Ovary (tissue), 9 donors: ENCODE measurements around the gene TBX19. TPM values are rescaled to one million over a fixed set of nuclear protein-coding genes. Genes with fewer than 3 reads are reported as not detected.
A peak's percentile ranks its signal among the peaks of the same experiment; 100 is the strongest.

Source experiments
- DNase-seq, 5 donors: peaks; one replicate each; pipeline ENCODE4 v3.0.0-alpha.2; 2019 to 2020
- H3K27ac ChIP-seq, 2 donors: fragments of 200-600 bp; one replicate each; pipeline versions ENCODE4 v1.5.1 to v1.8.0; 2019 to 2022
- H3K27me3 ChIP-seq: fragments of 200-600 bp; one replicate; pipeline ENCODE4 v1.8.0; 2022
- H3K36me3 ChIP-seq: fragments of 200-600 bp; sonication (generic); one replicate; pipeline ENCODE4 v1.5.1; 2019
- H3K4me1 ChIP-seq: one replicate; pipeline ENCODE4 v1.8.1; 2013; ENCODE audit warnings: mild to moderate bottlenecking, moderate library complexity; ENCODE audit not compliant: insufficient read depth
- H3K4me3 ChIP-seq: fragments of 200-600 bp; sonication (generic); one replicate; pipeline ENCODE4 v1.5.1; 2017
- H3K9me3 ChIP-seq, 2 donors: fragments of 200-600 bp in 1 of 2; sonication (generic) in 1 of 2; one replicate each; pipeline versions ENCODE4 v1.5.1 to v1.8.1; 2013 to 2019; ENCODE audit warnings: mild to moderate bottlenecking in 1 of 2, moderate library complexity in 1 of 2
- EP300 ChIP-seq: sonication (generic); formaldehyde crosslinking; IDR thresholded peaks from one replicate; pipeline ENCODE4 v1.6.1; 2017; ENCODE audit warnings: antibody characterized with exemption
- POLR2A ChIP-seq: fragments of 450-650 bp; IDR thresholded peaks from one replicate; pipeline ENCODE4 v1.6.1; 2017; ENCODE audit warnings: antibody characterized with exemption, mild to moderate bottlenecking, moderate library complexity
- WGBS, 3 donors: extraction: QIAGEN DNeasy Blood & Tissue Kit in 1 of 3; methylation state at CpG; one replicate each; pipeline versions ENCODE4 v1.1.5 to v1.1.7; 2013 to 2017; 5-methylcytosine and 5-hydroxymethylcytosine counted together
- intact Hi-C, 4 donors: fragments of 100-400 bp; cut with DNase I; formaldehyde crosslinking; loops; one replicate each; pipeline versions ENCODE4 v1.11.0 to v1.15.1; 2022 to 2023
- polyA plus RNA-seq, 2 donors: library from polyadenylated mRNA; stranded (reverse); fragments of 200-250 nt in 1 of 2; fragments of 350-450 nt in 1 of 2; fragmentation: Illumina TruSeq in 1 of 2; extraction: RNeasy Lipid Tissue Mini Kit (QIAGEN cat#74804) in 1 of 2; gene quantifications; one replicate each; pipeline ENCODE4 v1.2.3, GENCODE V29; 2013 to 2014
- total RNA-seq, 7 donors: library from RNA; depleted of rRNA in 2 of 7; stranded (reverse); fragments of >200 nt in 2 of 7; fragmentation: NEBNext Ultra II Directional in 3 of 7; extraction: Animal tissue kit (Norgen Biotek cat#: 25700) in 3 of 7; gene quantifications; one replicate each; pipeline versions ENCODE4 v1.1.0 to v1.2.4, GENCODE V29; 2016 to 2023
- TF ChIP-seq, protein P1 (sequence below), 3 donors: fragments of 450-650 bp in 2 of 3; fragments of 200-600 bp in 1 of 3; IDR thresholded peaks; one replicate each; pipeline versions ENCODE4 v1.5.1 to v1.8.0; 2016 to 2022; ENCODE audit warnings: antibody characterized with exemption in 3 of 3, mild to moderate bottlenecking in 1 of 3
- donor health status: DM: no; HTN: no; CAD: no; lungs with moderate emphysema.
- donor health status: DM: no; HTN: no; CAD: no.
- donor health status: Bipolar disorder and iron deficiency.
- donor health status: DM: yes; HTN: yes; CAD: no.
- donor health status: DM: no; HTN: no; CAD: no.
- donor health status: DM: yes; HTN: yes; CAD: no.

Gene TBX19
- total and polyA plus RNA-seq, 9 donors, result 0.92 to 4.1 (median 3.7) TPM

DNA sequence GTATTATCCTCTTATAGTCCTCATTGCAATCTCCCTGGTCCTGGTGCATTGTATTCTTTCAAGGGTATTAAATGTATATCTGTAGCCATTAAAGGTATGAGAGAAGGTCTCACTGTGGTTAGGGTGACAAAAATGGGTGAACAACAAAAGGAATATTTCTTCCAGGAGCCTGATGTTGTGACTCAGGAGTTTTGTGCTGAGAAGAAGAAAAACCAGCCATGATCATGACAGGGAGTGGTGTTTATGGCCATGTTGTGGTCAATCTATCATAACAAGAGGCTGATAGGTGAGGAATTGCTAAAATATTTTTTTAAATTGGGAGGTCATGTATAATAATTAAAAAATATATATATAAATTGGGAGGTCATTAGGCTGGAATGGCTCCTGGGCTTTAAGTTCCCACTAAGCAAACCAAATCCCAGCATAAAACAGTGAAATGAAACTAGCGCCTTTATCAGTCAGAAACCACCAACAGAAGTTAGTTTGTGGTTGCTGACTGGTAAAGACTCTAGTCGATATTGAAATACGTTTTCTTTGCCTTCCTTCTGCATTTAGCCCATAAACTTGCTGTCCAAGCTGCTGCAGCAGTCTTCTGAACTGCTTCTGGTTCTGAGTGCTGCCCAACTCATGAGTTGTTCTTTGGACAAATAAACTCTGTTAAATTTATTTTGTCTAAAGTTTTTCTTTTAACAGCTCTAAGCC lies 60.3 kb downstream of the TBX19 start:
- TF ChIP-seq EP300, result no peak
- no peak for TF ChIP-seq POLR2A
- TF ChIP-seq, protein P1, sequence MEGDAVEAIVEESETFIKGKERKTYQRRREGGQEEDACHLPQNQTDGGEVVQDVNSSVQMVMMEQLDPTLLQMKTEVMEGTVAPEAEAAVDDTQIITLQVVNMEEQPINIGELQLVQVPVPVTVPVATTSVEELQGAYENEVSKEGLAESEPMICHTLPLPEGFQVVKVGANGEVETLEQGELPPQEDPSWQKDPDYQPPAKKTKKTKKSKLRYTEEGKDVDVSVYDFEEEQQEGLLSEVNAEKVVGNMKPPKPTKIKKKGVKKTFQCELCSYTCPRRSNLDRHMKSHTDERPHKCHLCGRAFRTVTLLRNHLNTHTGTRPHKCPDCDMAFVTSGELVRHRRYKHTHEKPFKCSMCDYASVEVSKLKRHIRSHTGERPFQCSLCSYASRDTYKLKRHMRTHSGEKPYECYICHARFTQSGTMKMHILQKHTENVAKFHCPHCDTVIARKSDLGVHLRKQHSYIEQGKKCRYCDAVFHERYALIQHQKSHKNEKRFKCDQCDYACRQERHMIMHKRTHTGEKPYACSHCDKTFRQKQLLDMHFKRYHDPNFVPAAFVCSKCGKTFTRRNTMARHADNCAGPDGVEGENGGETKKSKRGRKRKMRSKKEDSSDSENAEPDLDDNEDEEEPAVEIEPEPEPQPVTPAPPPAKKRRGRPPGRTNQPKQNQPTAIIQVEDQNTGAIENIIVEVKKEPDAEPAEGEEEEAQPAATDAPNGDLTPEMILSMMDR (IDR thresholded peaks at IDR 0.05), result no peak
- 80 to 91% (median 84%) methylated on average over 3 of the region's 3 CpGs for WGBS, 3 donors
- Histone ChIP-seq H3K9me3 (no peaks in the 10 kb centered on the region), H3K27me3 (no peaks in the 10 kb centered on the region), H3K27ac (no peak overlapping the region), H3K36me3 (no peaks in the 10 kb centered on the region), H3K4me3 (no peak overlapping the region), H3K4me1 (no peaks in the 10 kb centered on the region)
- no peak for DNase-seq
- intact Hi-C loops, result no loop called here

DNA sequence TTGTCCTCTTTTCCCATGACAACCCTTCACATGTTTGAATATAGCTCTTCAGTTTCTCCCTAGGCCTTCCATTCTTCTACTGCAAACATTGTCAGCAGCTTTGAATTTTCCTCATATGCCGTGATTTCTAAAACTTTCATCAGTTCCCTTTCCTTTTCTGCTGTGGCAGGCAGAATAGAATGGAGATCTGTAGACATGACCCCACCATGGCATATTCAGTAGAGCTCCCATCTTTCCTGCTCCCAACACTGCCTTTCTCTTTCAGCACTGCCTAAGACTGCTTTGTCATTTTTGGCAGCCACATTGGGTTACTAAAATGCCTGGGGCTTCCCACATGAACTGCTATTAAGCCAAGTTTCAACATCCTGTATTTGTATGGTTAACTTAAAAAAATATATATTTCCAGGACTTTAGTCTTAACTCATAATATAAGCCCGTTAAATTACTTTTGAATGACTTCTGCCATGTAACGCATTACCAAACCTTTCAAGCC lies 60.9 kb downstream of the TBX19 start:
- Histone ChIP-seq H3K27ac (no peak overlapping the region), H3K4me1 (no peaks in the 10 kb centered on the region), H3K9me3 (no peaks in the 10 kb centered on the region), H3K36me3 (no peaks in the 10 kb centered on the region), H3K27me3 (no peaks in the 10 kb centered on the region), H3K4me3 (no peak overlapping the region)
- intact Hi-C loops, result no loop called here
- no peak for DNase-seq
- TF ChIP-seq POLR2A (no peak), EP300 (no peak)
- TF ChIP-seq, protein P1 (IDR thresholded peaks at IDR 0.05), result no peak
- WGBS, 3 donors, result 89 to 93% (median 90%) methylated on average over 3 of the region's 3 CpGs

DNA sequence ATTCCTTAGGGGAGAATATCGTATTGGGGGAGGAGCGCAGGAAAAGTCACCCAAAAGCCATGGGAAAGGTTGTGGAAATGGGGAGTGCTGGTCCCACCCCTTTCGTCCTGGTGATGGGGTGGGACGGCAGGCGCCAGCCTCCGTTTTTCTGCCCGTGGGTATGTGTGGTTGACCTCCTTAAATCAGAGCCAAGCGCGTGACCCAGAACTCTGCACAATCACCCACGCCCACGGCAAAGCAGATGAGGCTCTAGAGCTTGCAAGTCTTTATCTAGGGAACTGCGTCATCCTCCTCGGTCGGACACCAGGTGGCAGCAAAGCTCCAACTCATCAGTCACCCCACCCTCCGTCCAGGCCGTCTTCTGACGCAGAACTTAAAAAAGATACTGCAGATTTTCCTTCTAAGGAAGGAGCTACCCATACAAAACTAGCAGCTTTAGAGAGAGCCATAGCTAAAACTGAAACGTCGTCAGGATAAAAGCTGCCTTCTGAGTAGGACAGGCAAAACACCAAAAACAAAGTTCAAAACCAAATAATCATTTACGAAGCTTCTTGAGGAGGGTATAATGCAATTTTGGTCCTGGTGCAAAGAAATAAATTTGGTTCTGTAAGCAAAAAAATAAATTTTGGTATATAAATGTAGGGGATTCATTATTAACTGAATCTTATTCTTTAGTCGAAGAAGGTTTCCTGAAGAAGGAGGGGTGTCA lies 62.0 kb downstream of the TBX19 start:
- no peak for TF ChIP-seq POLR2A
- TF ChIP-seq, protein P1 (IDR thresholded peaks at IDR 0.05), result peak; percentile 81 to 89 (median 85)
- intact Hi-C loops, result no loop called here
- 6 to 7% (median 6%) methylated on average over 21 of the region's 21 CpGs for WGBS, 3 donors
- Histone ChIP-seq H3K9me3 (no peaks in the 10 kb centered on the region), H3K27ac (peak overlapping the region in 1 of 2 donors; percentile 44), H3K4me3 (no peak overlapping the region), H3K36me3 (no peaks in the 10 kb centered on the region), H3K27me3 (no peaks in the 10 kb centered on the region), H3K4me1 (no peaks in the 10 kb centered on the region)
- peak; percentile 90 to 94 (median 92) for DNase-seq

DNA sequence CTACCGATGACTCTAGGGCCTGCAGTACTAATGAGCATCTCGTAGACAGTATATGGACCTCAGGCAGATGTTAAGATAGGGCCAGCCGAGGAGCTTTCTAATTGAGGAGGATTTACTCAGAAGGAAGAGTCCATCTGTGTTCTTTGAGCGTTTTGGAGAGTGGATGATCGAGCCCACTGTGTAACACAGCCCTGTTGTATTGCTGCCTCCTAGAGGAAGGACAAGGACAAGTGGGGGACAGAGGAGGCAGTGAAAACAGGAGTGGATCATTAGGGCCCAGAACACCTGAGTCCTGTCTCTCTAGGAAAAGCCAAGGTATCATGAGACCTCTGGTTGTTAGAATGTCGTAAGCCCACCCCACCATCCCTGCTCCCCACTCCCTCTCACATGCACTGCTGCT lies 62.9 kb downstream of the TBX19 start:
- 84 to 90% (median 87%) methylated on average over 6 of the region's 6 CpGs for WGBS, 3 donors
- no peaks in the 10 kb centered on the region for H3K4me1 ChIP-seq
- no peaks in the 10 kb centered on the region for H3K36me3 ChIP-seq
- no peak for DNase-seq
- H3K27me3 ChIP-seq, result no peaks in the 10 kb centered on the region
- TF ChIP-seq POLR2A (no peak), EP300 (no peak)
- TF ChIP-seq, protein P1 (IDR thresholded peaks at IDR 0.05), result no peak
- H3K9me3 ChIP-seq, result no peaks in the 10 kb centered on the region
- H3K4me3 ChIP-seq, result no peak overlapping the region
- intact Hi-C loops, result no loop called here
- peak overlapping the region in 1 of 2 donors; percentile 44 for H3K27ac ChIP-seq
